ENCODE data around the gene C16orf74.

C16orf74 gene

GRCh38 chr16:85774811-85775210 lies 23.9 kb upstream of the C16orf74 start:
- H3K4me3 ChIP-seq = no peak overlapping the region
- no peaks in the 10 kb centered on the region for H3K27me3 ChIP-seq
- no peak for TF ChIP-seq CTCF (IDR thresholded peaks at IDR 0.05)
- H3K27ac ChIP-seq = no peak overlapping the region
- intact Hi-C loops (cut with DNase I; ENCODE audit: low total_unique reads) = no loop called here
- H3K36me3 ChIP-seq = peaks cover 29 to 44% (median 37%) of the 10 kb centered on the region in 3 donors
- H3K4me1 ChIP-seq = no peaks in the 10 kb centered on the region
- no peaks in the 10 kb centered on the region for H3K9me3 ChIP-seq
- DNase-seq = no peak

DNA sequence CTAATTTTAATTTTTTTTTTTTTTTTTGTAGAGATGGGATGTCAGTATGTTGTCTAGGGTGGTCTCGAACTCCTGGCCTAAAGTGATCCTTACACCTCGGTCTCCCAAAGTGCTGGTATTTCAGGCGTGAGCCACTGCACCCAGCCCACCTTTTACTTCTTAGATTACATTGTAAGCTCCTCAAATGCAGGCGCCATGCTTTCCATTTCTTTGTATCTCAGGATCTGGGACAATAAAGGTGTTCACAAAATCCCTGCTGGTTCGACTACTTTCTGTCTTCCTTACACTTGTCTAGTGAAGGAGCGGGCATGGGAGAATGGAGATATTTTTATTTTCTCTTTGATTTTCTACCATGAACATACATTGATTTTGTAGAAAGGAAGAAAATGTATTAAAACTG lies 23.2 kb upstream of the C16orf74 start:
- intact Hi-C loops (cut with DNase I; ENCODE audit: low total_unique reads) = no loop called here
- Histone ChIP-seq H3K27ac (no peak overlapping the region), H3K9me3 (no peaks in the 10 kb centered on the region), H3K4me1 (no peaks in the 10 kb centered on the region), H3K36me3 (peaks cover 22 to 38% (median 30%) of the 10 kb centered on the region in 3 donors), H3K4me3 (no peak overlapping the region), H3K27me3 (no peaks in the 10 kb centered on the region)
- no peak for DNase-seq
- no peak for TF ChIP-seq CTCF (IDR thresholded peaks at IDR 0.05)

DNA sequence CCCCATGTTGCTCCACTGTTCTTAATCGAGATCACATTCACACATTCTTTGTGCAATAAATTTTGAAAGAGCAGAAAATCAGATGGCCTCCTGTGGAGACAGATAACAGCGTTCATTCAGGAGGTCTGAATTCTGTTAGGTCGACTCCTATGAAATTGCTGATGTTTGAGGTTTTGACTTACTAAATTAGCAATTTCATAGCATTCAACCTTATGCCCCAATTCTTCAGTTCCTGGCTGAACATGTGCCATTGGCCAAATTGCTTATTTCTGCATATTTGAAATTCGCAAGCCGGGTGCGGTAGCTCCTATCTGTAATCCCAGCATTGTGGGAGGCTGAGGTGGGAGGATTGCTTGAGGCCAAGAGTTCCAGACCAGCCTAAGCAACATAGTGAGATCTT lies 22.1 kb upstream of the C16orf74 start:
- H3K9me3 ChIP-seq = no peaks in the 10 kb centered on the region
- no peak for DNase-seq
- peaks cover 11 to 27% (median 19%) of the 10 kb centered on the region in 3 donors for H3K36me3 ChIP-seq
- H3K27me3 ChIP-seq = no peaks in the 10 kb centered on the region
- H3K4me3 ChIP-seq = no peak overlapping the region
- H3K27ac ChIP-seq = no peak overlapping the region
- no peak for TF ChIP-seq CTCF (IDR thresholded peaks at IDR 0.05)
- intact Hi-C loops (cut with DNase I; ENCODE audit: low total_unique reads) = no loop called here
- no peaks in the 10 kb centered on the region for H3K4me1 ChIP-seq

DNA sequence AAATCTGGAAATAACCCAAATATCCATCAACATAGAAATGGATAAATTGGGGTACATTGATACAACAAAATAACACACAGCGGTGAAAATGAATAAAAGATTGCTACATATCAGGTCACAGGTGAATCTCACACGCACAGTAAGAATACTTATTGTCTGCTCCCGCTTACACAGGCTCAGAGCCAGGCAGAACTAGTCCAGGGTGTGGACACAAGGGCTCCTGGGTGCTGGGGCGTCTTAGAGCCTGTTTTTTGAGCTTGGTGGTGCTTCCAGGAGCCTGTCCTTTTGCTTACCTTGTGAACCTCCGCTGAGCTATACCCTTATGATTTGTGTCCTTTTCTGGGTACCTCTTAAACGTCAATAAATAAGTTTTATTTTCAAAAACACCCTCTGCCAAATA lies 19.8 kb upstream of the C16orf74 start:
- Histone ChIP-seq H3K4me1 (no peaks in the 10 kb centered on the region), H3K9me3 (no peaks in the 10 kb centered on the region), H3K27ac (no peak overlapping the region), H3K27me3 (peaks cover 0 to 3% of the 10 kb centered on the region in 2 donors), H3K4me3 (no peak overlapping the region), H3K36me3 (peaks cover 6 to 20% (median 9%) of the 10 kb centered on the region in 3 donors)
- no peak for DNase-seq
- intact Hi-C loops (cut with DNase I; ENCODE audit: low total_unique reads) = no loop called here
- TF ChIP-seq CTCF (IDR thresholded peaks at IDR 0.05) = no peak

- TF ChIP-seq CTCF (IDR thresholded peaks at IDR 0.05) = no peak
- intact Hi-C loops (cut with DNase I; ENCODE audit: low total_unique reads) = no loop called here
- Histone ChIP-seq H3K4me3 (no peak overlapping the region), H3K27ac (no peak overlapping the region), H3K27me3 (peaks cover 0 to 13% of the 10 kb centered on the region in 2 donors), H3K9me3 (no peaks in the 10 kb centered on the region), H3K4me1 (no peaks in the 10 kb centered on the region), H3K36me3 (peaks cover 0 to 9% (median 0%) of the 10 kb centered on the region in 3 donors)
- DNase-seq = no peak
Measured at GRCh38 chr16:85768199-85768598, 17.3 kb upstream of the C16orf74 start.

DNA sequence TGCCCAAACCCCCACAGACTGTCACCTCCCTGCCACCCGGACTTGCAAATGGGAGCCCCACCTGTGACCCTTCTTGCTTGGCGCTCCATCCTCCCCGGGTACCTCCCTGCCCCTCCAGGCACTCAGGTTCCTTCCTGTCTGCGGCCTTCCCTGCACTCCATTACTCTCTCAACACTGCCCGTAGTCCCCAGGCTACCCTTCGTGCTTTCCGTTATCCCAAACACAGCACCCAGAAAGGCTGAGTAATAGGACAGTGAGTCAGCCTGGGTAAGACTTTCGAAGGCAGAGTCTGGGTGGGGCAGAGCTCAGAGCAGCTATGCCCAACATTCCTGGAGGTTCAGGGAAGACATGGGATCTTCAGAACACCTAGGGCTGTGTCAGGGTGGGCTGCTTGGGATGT lies 16.6 kb upstream of the C16orf74 start:
- Histone ChIP-seq H3K4me3 (no peak overlapping the region), H3K4me1 (no peaks in the 10 kb centered on the region), H3K9me3 (no peaks in the 10 kb centered on the region), H3K27me3 (peaks cover 0 to 20% of the 10 kb centered on the region in 2 donors), H3K36me3 (peaks cover 0 to 9% (median 0%) of the 10 kb centered on the region in 3 donors), H3K27ac (no peak overlapping the region)
- no peak for TF ChIP-seq CTCF (IDR thresholded peaks at IDR 0.05)
- no peak for DNase-seq
- intact Hi-C loops (cut with DNase I; ENCODE audit: low total_unique reads) = no loop called here

Measured in tibial artery (tissue), 4 donors.